Liver (tissue), 3 donors: Measurements from ENCODE around the gene TMEM266.

ENCODE experiments used
- CTCF ChIP-seq: fragments of 150-350 bp; IDR thresholded peaks from 2 replicates; pipeline ENCODE4 v1.5.1; 2017; ENCODE audit warnings: improper control_type of control experiment, low read depth, low read length; ENCODE audit not compliant: missing input control
- EGR1 ChIP-seq, 2 donors: IDR thresholded peaks; 2 replicates each; pipeline ENCODE4 v1.6.1; 2016 to 2018; ENCODE audit warnings: antibody characterized with exemption in 2 of 2, low read depth in 2 of 2
- HNF4A ChIP-seq, 2 donors: conservative IDR thresholded peaks; 2 replicates each; pipeline ENCODE4 v1.6.1; 2016; ENCODE audit warnings: antibody characterized with exemption in 2 of 2, mild to moderate bottlenecking in 2 of 2
- JUND ChIP-seq, 2 donors: IDR thresholded peaks; 2 replicates each; pipeline ENCODE4 v1.6.1; 2016; ENCODE audit warnings: antibody characterized with exemption in 2 of 2
- MAX ChIP-seq: IDR thresholded peaks from 2 replicates; pipeline ENCODE4 v1.6.1; 2016; ENCODE audit warnings: antibody characterized with exemption
- NR2F2 ChIP-seq: IDR thresholded peaks from 2 replicates; pipeline ENCODE4 v1.6.1; 2016; ENCODE audit warnings: antibody characterized with exemption
- RAD21 ChIP-seq, 2 donors: IDR thresholded peaks; 2 replicates each; pipeline ENCODE4 v1.6.1; 2016; ENCODE audit warnings: antibody characterized with exemption in 2 of 2, mild to moderate bottlenecking in 2 of 2
- SP1 ChIP-seq: IDR thresholded peaks from 2 replicates; pipeline ENCODE4 v1.6.1; 2018; ENCODE audit warnings: antibody characterized with exemption, mild to moderate bottlenecking
- TAF1 ChIP-seq: conservative IDR thresholded peaks from 2 replicates; pipeline ENCODE4 v1.6.1; 2016; ENCODE audit warnings: antibody characterized with exemption, mild to moderate bottlenecking
- YY1 ChIP-seq: IDR thresholded peaks from 2 replicates; pipeline ENCODE4 v1.6.1; 2016; ENCODE audit warnings: antibody characterized with exemption, mild to moderate bottlenecking
- ZBTB33 ChIP-seq: IDR thresholded peaks from 2 replicates; pipeline ENCODE4 v1.6.1; 2016; ENCODE audit warnings: antibody characterized with exemption
- donor health status: healthy.
- donor health status: healthy.

GRCh38 chr15:76146812-76147211 lies 87.0 kb downstream of the TMEM266 start:
- TF ChIP-seq EGR1 (IDR thresholded peaks at IDR 0.05; ENCODE audit: low read depth in 2 of 2) (no peak), ZBTB33 (no peak), MAX (no peak), HNF4A (conservative IDR thresholded peaks at IDR 0.05) (no peak), CTCF (no peak), TAF1 (no peak), JUND (IDR thresholded peaks at IDR 0.05) (no peak), SP1 (no peak), YY1 (no peak), NR2F2 (no peak), RAD21 (IDR thresholded peaks at IDR 0.05) (no peak)
